ENCODE results near the gene CTNNB1. TPM values are rescaled to one million over a fixed set of nuclear protein-coding genes. Genes with fewer than 3 reads are reported as not detected.

CTNNB1 gene
- polyA plus RNA-seq, 2 of the 4 experiments (the other 2 are of a cell fraction) = 147 to 242 TPM

DNA sequence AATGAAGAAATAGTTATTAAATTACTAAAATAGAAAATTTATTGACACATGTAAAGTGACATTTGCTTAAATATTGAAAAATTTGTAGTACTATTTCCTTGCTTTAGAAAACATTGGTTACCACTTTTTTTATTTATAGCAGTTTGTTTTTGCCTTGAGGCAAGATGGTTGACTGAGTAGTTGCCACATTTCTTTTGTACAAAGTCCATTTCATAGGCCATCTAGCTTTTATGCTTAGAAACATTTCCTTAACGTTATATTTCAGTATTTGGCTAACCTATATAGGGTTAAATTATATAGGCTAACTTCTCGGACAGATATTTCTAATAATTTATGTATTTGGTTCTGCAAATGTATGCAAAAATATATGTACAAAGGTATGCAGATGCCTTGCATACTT is 17.1 kb downstream of the CTNNB1 start:
- TF ChIP-seq TFCP2L1 (CRISPR knock-in tag; IDR thresholded peaks at IDR 0.05) (no peak), MYC (IDR thresholded peaks at IDR 0.05; ENCODE audit: borderline replicate concordance, low read length) (no peak), RNF2 (IDR thresholded peaks at IDR 0.05; ENCODE audit: borderline replicate concordance, low read depth) (no peak), RFX5 (IDR thresholded peaks at IDR 0.05) (no peak)
- ChIA-PET POLR2A (interaction anchor here (2.8 kb wide), 1 partner anchor 16 kb away, joined by 19 read pairs; the partner anchor contains the start of gene CTNNB1), CTCF (no interaction called here)
- no peaks in the 10 kb centered on the region for H3K9me3 ChIP-seq
- 47% methylated on average over 2 of the region's 2 CpGs for WGBS (ENCODE audit: missing lambda C conversion rate)
- H3K4me3 ChIP-seq = no peak overlapping the region
- H3K4me2 ChIP-seq = peak overlapping the region; percentile 47
- peaks cover 70% of the 10 kb centered on the region for H3K4me1 ChIP-seq
- ATAC-seq = no peak
- FAIRE-seq = no peak
- H3K27ac ChIP-seq = no peak overlapping the region
- no peak for DNase-seq (ENCODE audit: low read depth in 1 of 2, low spot score in 1 of 2)

DNA sequence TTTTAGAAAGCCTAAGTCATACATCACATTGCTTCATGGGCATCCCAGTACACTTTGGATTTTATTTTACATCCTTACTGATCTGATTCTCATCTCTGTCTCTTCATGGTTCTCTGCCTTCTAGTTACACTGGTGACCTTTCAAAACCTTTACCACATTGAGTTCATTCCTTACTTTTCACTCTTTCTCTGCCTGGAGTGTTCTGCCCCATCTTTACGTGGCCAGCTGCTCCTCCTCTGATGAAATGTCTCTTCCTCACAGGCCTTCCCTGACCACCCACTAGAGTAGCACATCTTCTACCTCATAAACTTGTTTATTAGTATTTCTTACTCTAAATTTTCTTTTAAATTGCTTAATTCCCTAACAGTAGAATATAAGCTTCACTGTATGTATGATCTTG is 17.7 kb downstream of the CTNNB1 start:
- ATAC-seq = peak; percentile 13 to 51; a peak in 2 of 6 replicates
- ChIA-PET CTCF (no interaction called here), POLR2A (interaction anchor here (2.8 kb wide), 1 partner anchor 17 kb away, joined by 19 read pairs; the partner anchor contains the start of gene CTNNB1)
- Histone ChIP-seq H3K4me3 (no peak overlapping the region), H3K4me2 (peak overlapping the region; percentile 47), H3K9me3 (no peaks in the 10 kb centered on the region), H3K4me1 (peaks cover 75% of the 10 kb centered on the region), H3K27ac (no peak overlapping the region)
- no peak for DNase-seq (ENCODE audit: low read depth in 1 of 2, low spot score in 1 of 2)
- 62% methylated on average over 1 of the region's 1 CpG for WGBS (ENCODE audit: missing lambda C conversion rate)
- FAIRE-seq = no peak
- TF ChIP-seq CBX2 (IDR thresholded peaks at IDR 0.05; ENCODE audit: borderline replicate concordance, low read depth) = no peak
- TF ChIP-seq EHMT2 (IDR thresholded peaks at IDR 0.05; ENCODE audit: low read depth) = no peak
- TF ChIP-seq RFX5 (IDR thresholded peaks at IDR 0.05) = no peak
- no peak for TF ChIP-seq CTCF (IDR thresholded peaks at IDR 0.05)
- no peak for TF ChIP-seq HOXB13 (CRISPR knock-in tag; IDR thresholded peaks at IDR 0.05; ENCODE audit: low read depth)
- no peak for TF ChIP-seq MAFK (IDR thresholded peaks at IDR 0.05; ENCODE audit: partially characterized antibody)
- TF ChIP-seq PBX3 (IDR thresholded peaks at IDR 0.05) = no peak
- no peak for TF ChIP-seq HMGXB4 (CRISPR knock-in tag; IDR thresholded peaks at IDR 0.05; ENCODE audit: borderline replicate concordance)
- no peak for TF ChIP-seq JUN (IDR thresholded peaks at IDR 0.05)
- TF ChIP-seq SMC3 (IDR thresholded peaks at IDR 0.05) = no peak
- TF ChIP-seq HOXA7 (CRISPR knock-in tag; IDR thresholded peaks at IDR 0.05) = no peak
- no peak for TF ChIP-seq TP53 (CRISPR knock-in tag; IDR thresholded peaks at IDR 0.05)
- no peak for TF ChIP-seq MAX (IDR thresholded peaks at IDR 0.05)
- TF ChIP-seq CEBPB (IDR thresholded peaks at IDR 0.05) = no peak
- TF ChIP-seq ZFP36 (IDR thresholded peaks at IDR 0.05; ENCODE audit: borderline replicate concordance, partially characterized antibody) = no peak
- TF ChIP-seq GATA3 (IDR thresholded peaks at IDR 0.05; ENCODE audit: borderline replicate concordance) = no peak
- TF ChIP-seq FOSL2 (IDR thresholded peaks at IDR 0.05) = no peak
- no peak for TF ChIP-seq FOSL2 (CRISPR knock-in tag; IDR thresholded peaks at IDR 0.05)

All from A549 (cell line).